HG02759 (cell line): ENCODE data around the gene SIAH2.

Experiments used
- ATAC-seq: cut with Tn5 transposase; IDR thresholded peaks from one replicate; pipeline ENCODE4 v1.9.1; 2021; ENCODE audit warnings: mild to moderate bottlenecking, moderate library complexity; ENCODE audit not compliant: unreplicated experiment

Gene SIAH2

DNA sequence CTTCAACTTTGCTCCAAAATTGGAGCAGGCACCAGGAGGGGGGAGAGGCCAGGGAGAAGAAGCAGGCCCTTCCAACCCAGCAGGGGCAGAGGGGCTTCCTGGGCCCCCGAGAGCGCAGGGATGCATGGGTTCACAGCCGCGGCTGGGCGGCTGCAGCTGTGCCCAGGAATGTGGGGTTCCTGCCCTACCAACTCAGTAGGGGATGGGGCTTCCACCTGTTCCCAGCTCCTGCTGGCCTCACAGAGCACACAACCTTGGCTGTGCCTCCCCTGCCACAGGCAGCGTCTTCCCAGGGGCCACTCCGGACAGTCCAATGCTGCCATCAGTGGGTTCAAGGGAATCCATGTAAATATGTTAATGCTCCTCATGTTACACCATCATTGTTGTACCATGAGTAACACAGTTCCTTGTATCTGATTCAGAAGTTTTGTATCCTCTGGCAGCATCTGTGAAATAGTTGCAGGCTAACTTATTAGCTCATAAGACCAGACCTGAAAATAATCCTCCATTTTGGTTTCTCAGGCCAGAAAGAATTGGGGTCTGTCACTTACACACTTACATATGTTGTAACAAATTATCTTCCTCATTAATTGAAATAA lies 12.1 kb upstream of the SIAH2 start:
- no peak for ATAC-seq

- no peak for ATAC-seq
Measured at GRCh38 chr3:150773616-150774192, 10.7 kb upstream of the SIAH2 start.

DNA sequence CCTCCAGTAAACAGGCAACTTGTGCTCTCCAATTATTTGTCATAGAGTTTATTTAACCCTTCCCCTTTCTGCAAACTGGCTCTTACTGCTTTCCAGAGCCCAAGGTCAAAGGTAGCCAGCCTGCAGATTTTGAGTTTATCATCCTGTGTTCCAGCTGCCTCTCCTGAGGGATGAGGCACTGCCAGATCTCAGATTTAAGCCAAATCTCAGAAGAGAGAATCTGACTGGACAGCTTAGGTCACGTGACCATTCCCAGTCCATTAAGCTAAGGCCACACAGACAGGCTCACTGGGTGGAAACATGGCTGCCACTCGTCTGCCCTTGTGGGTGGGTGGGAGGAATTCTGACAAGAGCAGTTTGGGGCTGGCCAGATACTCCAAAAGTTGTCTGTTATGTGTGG lies 8.6 kb upstream of the SIAH2 start:
- ATAC-seq: no peak

DNA sequence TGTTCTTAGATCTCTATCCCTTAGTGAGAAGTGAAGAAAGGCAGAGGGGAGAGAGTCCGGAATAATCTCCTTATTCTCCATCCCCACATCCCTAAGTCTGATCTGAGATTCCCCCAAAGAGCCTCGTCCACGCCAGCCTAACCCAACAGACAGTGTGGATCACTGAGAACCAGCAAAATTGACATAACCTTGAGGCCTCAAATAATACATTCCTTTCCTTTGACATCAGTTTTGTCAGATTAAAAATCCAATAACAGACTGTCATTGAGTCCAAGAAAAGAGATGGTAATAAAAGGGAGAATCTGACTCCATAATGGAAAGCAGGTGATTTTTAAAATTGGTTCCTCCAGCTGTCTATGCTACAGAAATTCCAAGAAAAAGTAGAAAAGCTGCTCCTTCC lies 7.7 kb upstream of the SIAH2 start:
- ATAC-seq: no peak

DNA sequence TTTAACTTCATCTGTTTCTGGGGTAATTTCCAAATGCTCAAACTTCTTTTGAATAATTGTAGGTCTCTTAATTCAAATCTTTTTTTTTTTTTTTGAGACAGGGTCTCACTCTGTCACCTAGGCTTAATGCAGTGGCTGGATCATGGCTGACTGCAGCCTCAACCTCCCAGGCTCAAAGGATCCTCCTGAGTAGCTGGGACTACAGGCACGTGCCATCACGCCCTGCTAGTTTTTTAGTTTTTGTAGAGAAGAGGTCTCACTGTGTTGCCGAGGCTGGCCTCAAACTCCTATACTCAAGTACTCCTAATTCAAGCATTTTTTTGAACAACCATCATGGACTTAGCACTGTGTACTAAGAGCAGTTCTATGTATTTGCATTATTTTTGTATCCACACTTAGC lies 3.8 kb upstream of the SIAH2 start:
- no peak for ATAC-seq

- peak; percentile 12 for ATAC-seq
Measured at GRCh38 chr3:150765949-150766720, 3.2 kb upstream of the SIAH2 start.

DNA sequence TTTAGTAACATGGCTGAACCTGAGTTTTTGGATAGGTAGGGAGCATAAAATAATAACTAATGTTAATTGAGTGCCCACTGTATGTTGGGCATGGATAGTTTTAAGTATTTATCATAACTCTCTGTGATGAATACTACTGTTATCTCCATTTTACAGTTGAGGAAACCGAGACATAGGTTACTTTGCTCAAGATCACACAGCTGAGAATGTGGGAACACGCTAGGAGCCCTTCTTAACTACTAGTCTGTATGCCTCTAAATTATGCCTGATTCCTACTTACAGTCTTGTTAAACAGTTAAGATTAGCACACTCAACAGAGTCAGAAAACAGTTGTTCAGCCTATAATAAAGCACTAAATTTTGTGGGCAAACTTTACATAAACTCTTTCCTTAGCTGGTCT lies 2.0 kb upstream of the SIAH2 start:
- ATAC-seq: no peak

DNA sequence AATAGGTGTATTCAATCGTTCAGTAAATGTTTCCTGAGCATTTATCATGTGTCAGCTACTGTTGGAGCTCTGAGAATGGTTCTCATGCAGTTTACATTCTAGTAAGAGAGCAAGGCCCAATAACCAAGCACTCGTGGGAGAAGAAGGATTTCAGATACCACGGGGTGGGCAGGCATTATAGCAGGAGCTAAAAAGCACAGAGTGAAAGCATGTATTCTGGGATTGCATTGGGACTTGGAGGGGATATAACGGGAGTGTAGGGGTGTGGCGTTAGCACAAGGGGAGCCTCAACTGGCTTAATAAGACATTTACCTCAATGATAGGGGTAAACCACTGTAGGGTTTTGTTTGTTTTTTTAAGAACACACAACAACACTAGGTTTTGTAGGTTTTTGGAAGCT lies 1.6 kb upstream of the SIAH2 start:
- ATAC-seq: no peak

DNA sequence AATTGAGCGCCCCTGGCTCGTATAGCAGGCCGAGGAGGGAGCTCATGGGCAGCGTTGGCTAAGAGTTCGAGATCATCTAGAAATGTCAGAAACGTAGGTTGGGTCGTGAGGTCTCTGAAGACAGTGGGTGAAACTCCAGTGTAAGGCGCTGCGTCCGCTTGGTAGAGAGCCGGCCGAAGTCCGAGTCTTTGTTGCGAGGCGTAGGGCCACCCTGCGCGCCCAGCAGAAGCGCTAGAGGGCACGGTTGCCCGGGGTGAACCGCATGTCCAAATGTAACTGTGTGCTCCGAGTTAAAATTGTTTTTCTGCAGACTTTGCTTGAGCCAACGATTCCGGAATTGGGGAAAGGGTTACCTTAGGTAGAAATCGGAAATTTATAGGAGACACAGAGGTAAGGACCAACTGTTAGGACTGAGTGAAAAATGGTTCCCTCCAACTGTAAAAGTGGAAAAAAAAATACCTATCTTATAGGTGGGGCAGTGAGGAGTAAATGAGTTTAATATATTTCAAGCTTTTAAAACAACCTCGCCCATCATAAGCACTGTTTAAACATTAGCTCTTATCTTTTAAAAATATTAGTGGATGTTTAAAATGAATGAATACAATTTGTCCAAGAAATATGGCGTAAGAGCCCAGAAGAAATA lies 993 bp upstream of the SIAH2 start:
- ATAC-seq: peak; percentile 13

GRCh38 chr3:150762662-150763121 lies 277 bp downstream of the SIAH2 start:
- peak; percentile 5 for ATAC-seq

- ATAC-seq: no peak
Measured at GRCh38 chr3:150761831-150762661, 923 bp downstream of the SIAH2 start.

DNA sequence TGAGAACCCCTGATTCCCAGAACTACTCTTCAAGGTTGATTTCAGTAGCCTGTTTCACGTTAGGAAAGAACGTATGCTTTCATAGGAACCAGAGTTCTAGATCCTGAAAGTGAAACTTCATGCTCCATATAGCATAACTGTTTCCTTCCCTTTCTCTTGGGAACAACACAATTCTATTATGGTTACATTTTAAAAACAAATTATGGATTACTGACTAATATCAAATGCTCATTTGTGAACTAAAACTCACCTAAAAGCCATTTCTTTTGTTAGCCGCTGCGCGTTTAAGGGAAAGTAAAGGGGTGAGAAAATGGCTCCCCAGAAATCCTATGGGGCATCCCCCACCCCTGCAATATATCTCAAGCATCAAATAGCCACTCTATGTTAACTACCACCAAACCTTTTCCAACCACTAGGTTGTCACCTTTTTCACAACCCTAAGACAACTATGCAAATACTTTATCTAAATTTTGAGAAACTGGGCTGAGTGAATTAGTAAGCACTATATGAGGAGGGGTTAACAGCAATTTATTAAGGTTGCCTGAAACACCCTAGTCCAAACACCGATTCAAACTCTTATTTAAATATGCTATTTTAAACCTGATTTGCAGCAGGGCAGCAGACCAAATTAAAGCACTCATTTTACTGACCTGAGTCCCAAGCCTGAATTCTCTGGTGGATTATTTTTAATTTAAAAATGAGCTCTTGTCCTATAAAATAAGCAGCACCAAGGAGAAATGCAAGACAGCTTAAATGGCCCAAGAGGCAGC lies 2.4 kb downstream of the SIAH2 start:
- peak; percentile 9 for ATAC-seq

DNA sequence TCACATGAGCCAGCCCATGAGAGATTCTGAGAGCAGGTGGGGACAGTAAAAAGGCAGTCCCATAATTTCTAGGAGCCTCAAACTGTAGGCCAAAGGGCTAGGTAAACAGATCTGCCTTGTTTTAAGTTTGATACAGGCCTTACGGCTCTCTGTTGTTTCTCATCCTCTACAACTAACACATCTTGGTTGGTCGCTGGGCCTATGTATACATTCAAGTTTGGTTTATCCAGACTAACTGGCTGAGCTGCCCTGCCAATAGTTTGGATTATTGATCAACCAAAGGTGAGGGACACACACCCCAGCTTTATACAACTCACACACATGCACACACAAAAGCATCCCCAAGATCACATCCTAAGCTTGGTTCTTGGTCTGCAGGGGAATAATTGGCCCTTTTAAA lies 3.0 kb downstream of the SIAH2 start:
- no peak for ATAC-seq

DNA sequence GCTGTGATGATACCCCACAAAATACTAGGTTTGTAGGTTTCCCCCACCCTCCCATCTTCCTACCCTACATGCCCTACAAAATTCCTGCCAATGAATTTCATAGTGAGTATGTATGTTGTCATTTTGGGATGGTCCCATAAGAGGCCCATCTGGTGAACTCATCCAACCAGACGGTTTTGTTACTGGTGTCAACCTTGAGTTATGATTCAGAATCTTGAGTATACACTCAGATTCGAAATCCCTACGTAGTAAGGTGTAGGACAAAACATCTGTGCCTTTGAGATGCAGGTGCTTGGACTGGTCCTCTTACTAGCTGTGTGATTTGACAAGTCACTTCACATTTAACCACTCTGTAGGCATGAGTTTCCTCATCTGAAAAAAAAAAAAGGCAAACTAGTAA lies 3.6 kb downstream of the SIAH2 start:
- no peak for ATAC-seq

DNA sequence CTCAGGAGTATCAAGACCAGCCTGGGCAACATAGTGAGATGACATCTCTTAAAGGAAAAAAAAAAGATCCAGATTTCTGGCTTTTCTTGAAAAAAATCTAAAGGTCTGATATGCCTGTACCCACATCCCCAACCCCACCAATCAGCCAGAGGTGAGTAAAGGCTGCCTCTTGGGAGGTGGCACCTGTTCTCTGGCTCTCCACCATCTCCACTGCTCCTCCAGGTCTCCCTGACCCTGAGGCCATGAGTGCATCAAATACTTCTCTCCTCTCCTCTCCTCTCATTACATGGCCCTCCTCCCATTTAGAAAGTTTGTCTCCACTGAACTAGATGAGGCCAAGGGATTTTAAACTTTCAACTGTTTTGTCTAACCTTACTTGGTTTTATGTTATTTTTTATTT lies 5.2 kb downstream of the SIAH2 start:
- ATAC-seq: no peak

DNA sequence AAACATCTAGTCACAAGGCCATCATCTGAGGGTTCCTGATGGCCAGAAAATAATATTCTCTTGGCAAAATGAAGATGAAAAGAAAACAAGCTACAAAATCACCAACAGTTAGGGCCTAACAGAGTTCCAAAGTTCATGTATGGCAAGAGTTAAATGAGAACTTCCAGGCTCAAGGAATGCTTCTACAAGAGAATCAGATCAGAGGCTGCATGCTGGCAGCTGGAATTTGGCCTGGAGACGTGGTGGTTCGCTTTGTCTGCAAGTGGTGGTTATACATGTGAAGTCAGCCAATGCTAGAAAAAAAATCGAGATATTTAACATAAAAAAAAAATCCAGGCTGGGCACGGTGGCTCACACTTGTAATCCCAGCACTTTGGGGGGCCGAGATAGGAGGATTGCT lies 5.6 kb downstream of the SIAH2 start:
- ATAC-seq: no peak

DNA sequence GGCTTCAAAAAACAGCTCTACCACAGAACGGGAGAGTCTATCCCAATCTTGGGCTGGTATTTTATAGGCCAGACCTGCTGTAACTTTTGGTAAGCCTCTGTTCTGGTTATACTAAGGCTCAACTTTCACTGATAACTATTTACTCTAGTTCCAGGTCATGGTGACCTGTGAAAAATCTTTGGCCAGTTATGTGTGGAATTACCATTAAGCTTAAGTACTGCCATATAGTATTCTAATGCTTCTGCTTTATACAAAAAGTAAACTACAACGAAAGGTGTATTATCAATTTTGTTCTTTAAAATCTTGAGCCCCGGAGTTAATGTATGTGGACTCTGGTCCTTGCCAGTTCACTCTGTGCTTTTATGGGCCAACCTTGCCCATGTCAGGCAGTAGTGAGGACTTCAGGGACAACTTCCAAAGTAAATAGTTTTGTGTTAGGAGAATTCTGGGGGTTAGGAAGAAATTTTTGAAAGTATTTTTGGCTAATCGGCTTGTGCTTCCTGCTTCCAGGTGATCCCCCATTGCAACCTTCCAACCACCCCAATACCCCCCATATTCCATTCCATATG lies 6.4 kb downstream of the SIAH2 start:
- ATAC-seq: no peak

GRCh38 chr3:150755902-150756301 lies 7.1 kb downstream of the SIAH2 start:
- ATAC-seq: no peak

DNA sequence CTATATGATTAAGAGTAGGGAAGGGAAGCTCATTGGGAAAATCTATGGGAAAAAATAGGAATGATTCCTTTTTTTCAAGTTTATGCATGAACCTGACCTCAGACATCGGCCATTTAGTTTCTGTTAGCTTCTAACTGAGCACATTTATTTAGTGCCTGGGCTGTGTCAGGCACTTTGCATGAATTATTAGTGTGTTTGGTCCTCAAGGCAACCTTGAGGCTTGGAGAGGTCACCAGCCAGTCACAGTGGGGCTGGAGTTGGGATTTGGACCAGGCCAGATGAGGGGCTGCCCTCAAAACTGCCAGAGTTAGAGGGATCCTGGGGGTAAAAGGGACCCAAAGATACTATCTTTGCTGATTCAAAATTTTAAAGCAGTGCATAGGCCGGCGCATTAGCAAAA lies 8.1 kb downstream of the SIAH2 start:
- no peak for ATAC-seq

- no peak for ATAC-seq
Measured at GRCh38 chr3:150751781-150752263, 11.1 kb downstream of the SIAH2 start.
